ENCODE measurements around the gene TXNDC16. TPM values are rescaled to one million over a fixed set of nuclear protein-coding genes. Genes with fewer than 3 reads are reported as not detected.

Gene TXNDC16
- polyA plus RNA-seq, 3 donors from 2014 or later: 2.1 to 3.0 (median 2.2) TPM

Other genes starting within 250 kb of the TXNDC16 start
- gene PTGER2, start 238.2 kb downstream of the TXNDC16 start, polyA plus RNA-seq: 100 to 1,000 TPM; 154 to 252 (median 250) TPM
- under 1 TPM in 1 of 3 donors, not detected in 2; 0.06 TPM for gene GPR137C, start 331 bp upstream of the TXNDC16 start, polyA plus RNA-seq
- gene ERO1A, start 143.1 kb upstream of the TXNDC16 start, polyA plus RNA-seq: 10 to 100 TPM; 19.3 to 25.8 (median 25.1) TPM
- 10 to 100 TPM; 47.4 to 67.9 (median 59.7) TPM for gene PSMC6, start 154.7 kb upstream of the TXNDC16 start, polyA plus RNA-seq
- 10 to 100 TPM; 10.6 to 14.8 (median 12.4) TPM for gene STYX, start 177.7 kb upstream of the TXNDC16 start, polyA plus RNA-seq
- 10 to 100 TPM in 1 of 3 donors, 1 to 10 TPM in 2; 2.4 to 11.2 (median 6.5) TPM for gene GNPNAT1, start 239.1 kb upstream of the TXNDC16 start, polyA plus RNA-seq